PC-9 (cell line): ENCODE measurements around the gene CRYGB. TPM values are rescaled to one million over a fixed set of nuclear protein-coding genes. Genes with fewer than 3 reads are reported as not detected.

Source experiments
- BruUV-seq: library from RNA; stranded (reverse); fragments of 400-500 nt; replicated peaks from 2 replicates; lab custom pipeline; 2021; lab: Mats Ljungman, UMichigan
- CTCF ChIA-PET: fragments of 300-600 bp; sonication (Branson Sonifier 250); formaldehyde crosslinking; loops from one replicate; lab custom pipeline; 2022; ENCODE audit warnings: antibody characterized with exemption; lab: Charles Lee
- POLR2A ChIA-PET: fragments of 300-600 bp; sonication (Branson Sonifier 250); formaldehyde crosslinking; loops from one replicate; lab custom pipeline; 2022; ENCODE audit warnings: antibody characterized with exemption; ENCODE audit not compliant: unreplicated experiment; lab: Charles Lee
- DNase-seq, 2 experiments: peaks; one replicate each; pipeline versions ENCODE4 v3.0.0 to v3.0.0-alpha.2; 2015 to 2022; ENCODE audit warnings: mixed read lengths in 1 of 2
- H2AFZ ChIP-seq: fragments of 200-600 bp; sonication (generic); 2 replicates; pipeline ENCODE4 v1.8.1; 2017; ENCODE audit warnings: antibody characterized with exemption
- H3F3A ChIP-seq: fragments of 200-600 bp; sonication (generic); 2 replicates; pipeline ENCODE4 v1.8.1; 2017; ENCODE audit warnings: antibody characterized with exemption, mild to moderate bottlenecking, low read depth; ENCODE audit not compliant: insufficient read depth
- H3K27ac ChIP-seq: fragments of 200-600 bp; sonication (generic); 2 replicates; pipeline ENCODE4 v1.6.1; 2016; ENCODE audit warnings: mixed run types
- H3K27me3 ChIP-seq: fragments of 200-600 bp; sonication (generic); 2 replicates; pipeline ENCODE4 v1.6.1; 2016; ENCODE audit warnings: low read depth, mixed run types; ENCODE audit not compliant: insufficient read depth
- H3K36me3 ChIP-seq: fragments of 200-600 bp; sonication (generic); 2 replicates; pipeline ENCODE4 v1.6.1; 2016; ENCODE audit warnings: low read depth, mixed run types
- H3K4me1 ChIP-seq: fragments of 200-600 bp; sonication (generic); replicated peaks from 2 replicates; pipeline ENCODE4 v1.6.1; 2016; ENCODE audit warnings: mixed run types; ENCODE audit not compliant: insufficient read depth
- H3K4me2 ChIP-seq: fragments of 200-600 bp; sonication (generic); 2 replicates; pipeline ENCODE4 v1.6.1; 2017; ENCODE audit warnings: mixed run types
- H3K4me3 ChIP-seq: fragments of 200-600 bp; sonication (generic); 2 replicates; pipeline ENCODE4 v1.6.1; 2016; ENCODE audit warnings: mixed run types
- H3K79me2 ChIP-seq: fragments of 200-600 bp; sonication (generic); 2 replicates; pipeline ENCODE4 v1.6.1; 2017; ENCODE audit warnings: low read depth, mixed run types
- H3K9me2 ChIP-seq: fragments of 200-600 bp; sonication (generic); 2 replicates; pipeline ENCODE4 v1.8.1; 2017; ENCODE audit warnings: mild to moderate bottlenecking; ENCODE audit not compliant: insufficient read depth
- H3K9me3 ChIP-seq: fragments of 200-600 bp; sonication (generic); 2 replicates; pipeline ENCODE4 v1.8.1; 2016; ENCODE audit warnings: low read depth; ENCODE audit not compliant: insufficient read depth
- H4K20me1 ChIP-seq: fragments of 200-600 bp; sonication (generic); 2 replicates; pipeline ENCODE4 v1.8.1; 2017; ENCODE audit not compliant: insufficient read depth
- EZH2 ChIP-seq: fragments of 200-600 bp; sonication (generic); IDR thresholded peaks from 2 replicates; pipeline ENCODE4 v1.8.0; 2017; ENCODE audit warnings: antibody characterized with exemption, low read depth
- intact Hi-C: fragments of 100-400 bp; cut with micrococcal nuclease; formaldehyde crosslinking; loops from one replicate; pipeline ENCODE4 v1.10.0; 2022; ENCODE audit not compliant: unreplicated experiment
- total RNA-seq: library from RNA; stranded (reverse); gene quantifications from 2 replicates; pipeline ENCODE4 v1.2.3, GENCODE V29; 2021
- TF ChIP-seq, protein P1 (sequence below): fragments of 200-600 bp; sonication (generic); conservative IDR thresholded peaks from 2 replicates; pipeline ENCODE4 v1.6.1; 2017; ENCODE audit warnings: mixed run types, antibody characterized with exemption, mild to moderate bottlenecking, moderate library complexity

Gene CRYGB
- total RNA-seq, 1 experiment from 2014 or later, result not detected

DNA sequence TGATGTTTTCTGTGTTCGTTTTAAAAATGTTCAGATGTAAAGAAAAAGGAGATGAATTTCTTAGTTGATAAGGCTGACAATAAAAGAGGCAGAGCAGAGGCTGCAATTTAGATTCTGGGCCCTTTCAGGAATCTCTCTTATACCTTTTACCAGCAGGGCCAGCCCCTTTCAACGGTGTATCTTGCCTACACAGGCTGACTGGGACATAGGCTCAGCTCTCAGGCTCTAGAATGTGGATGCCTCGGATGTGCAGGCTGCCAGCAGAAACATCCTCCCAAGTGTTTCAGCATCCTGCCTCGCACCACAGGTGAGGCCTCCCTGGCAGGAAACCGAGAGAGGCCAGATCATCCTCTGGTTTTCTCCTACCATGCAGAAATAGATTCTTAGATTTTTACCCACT, 40.5 kb upstream of the CRYGB start:
- no peaks in the 10 kb centered on the region for H3K36me3 ChIP-seq
- no peaks in the 10 kb centered on the region for H3K9me2 ChIP-seq
- CTCF ChIA-PET, result no interaction called here
- no peak overlapping the region for H3K4me3 ChIP-seq
- no peaks in the 10 kb centered on the region for H3K4me1 ChIP-seq
- H3K27me3 ChIP-seq, result no peaks in the 10 kb centered on the region
- H4K20me1 ChIP-seq, result no peaks in the 10 kb centered on the region
- TF ChIP-seq, protein P1, sequence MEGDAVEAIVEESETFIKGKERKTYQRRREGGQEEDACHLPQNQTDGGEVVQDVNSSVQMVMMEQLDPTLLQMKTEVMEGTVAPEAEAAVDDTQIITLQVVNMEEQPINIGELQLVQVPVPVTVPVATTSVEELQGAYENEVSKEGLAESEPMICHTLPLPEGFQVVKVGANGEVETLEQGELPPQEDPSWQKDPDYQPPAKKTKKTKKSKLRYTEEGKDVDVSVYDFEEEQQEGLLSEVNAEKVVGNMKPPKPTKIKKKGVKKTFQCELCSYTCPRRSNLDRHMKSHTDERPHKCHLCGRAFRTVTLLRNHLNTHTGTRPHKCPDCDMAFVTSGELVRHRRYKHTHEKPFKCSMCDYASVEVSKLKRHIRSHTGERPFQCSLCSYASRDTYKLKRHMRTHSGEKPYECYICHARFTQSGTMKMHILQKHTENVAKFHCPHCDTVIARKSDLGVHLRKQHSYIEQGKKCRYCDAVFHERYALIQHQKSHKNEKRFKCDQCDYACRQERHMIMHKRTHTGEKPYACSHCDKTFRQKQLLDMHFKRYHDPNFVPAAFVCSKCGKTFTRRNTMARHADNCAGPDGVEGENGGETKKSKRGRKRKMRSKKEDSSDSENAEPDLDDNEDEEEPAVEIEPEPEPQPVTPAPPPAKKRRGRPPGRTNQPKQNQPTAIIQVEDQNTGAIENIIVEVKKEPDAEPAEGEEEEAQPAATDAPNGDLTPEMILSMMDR, result no peak
- H3K27ac ChIP-seq, result no peak overlapping the region
- H3K79me2 ChIP-seq, result no peaks in the 10 kb centered on the region
- no peak overlapping the region for H3K4me2 ChIP-seq
- DNase-seq, result no peak
- intact Hi-C loops, result no loop called here
- no peaks in the 10 kb centered on the region for H3K9me3 ChIP-seq
- H2AFZ ChIP-seq, result no peak overlapping the region
- POLR2A ChIA-PET, result no interaction called here
- no peaks in the 10 kb centered on the region for H3F3A ChIP-seq
- BruUV-seq, result no TSS peak

DNA sequence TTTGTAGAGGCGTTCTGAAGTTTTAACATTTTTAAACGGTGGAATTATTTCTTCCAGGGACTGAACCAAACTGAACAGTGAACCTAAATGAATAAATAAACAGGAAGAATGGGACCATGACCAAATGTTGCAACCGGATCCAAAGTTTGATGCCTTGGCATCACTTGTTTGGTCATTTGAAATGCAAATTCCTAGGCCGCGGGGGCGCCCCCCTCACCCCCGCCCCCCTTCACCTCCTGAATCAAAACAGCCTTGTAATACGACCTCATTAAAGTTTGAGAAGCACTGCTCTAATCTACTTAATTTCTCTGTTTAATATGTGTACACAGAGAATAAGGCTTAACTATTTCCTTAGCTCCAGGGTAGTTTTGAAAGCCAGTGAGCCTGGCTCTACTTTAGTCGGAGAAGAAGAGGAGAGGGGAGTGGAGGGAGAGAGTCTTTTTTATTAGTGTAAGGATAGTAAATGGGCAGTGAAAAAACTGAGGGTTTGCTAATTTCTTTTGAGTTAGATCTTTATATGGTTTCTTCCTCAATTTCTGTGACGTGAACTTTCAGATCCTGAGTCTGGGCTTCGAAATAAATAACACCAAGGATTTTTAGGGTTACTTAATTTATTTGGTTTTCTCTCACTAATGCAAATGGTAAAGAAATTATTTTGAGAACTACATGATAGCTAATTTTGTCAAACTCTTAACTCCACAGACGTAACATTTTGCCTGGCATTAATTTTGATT, 38.2 kb upstream of the CRYGB start:
- no peaks in the 10 kb centered on the region for H3K27me3 ChIP-seq
- H3K9me3 ChIP-seq, result no peaks in the 10 kb centered on the region
- H2AFZ ChIP-seq, result no peak overlapping the region
- DNase-seq, result no peak
- ChIA-PET POLR2A (no interaction called here), CTCF (no interaction called here)
- no peaks in the 10 kb centered on the region for H3K79me2 ChIP-seq
- intact Hi-C loops, result no loop called here
- no peaks in the 10 kb centered on the region for H3F3A ChIP-seq
- no peaks in the 10 kb centered on the region for H3K9me2 ChIP-seq
- peaks cover 9% of the 10 kb centered on the region for H3K4me1 ChIP-seq
- H3K4me2 ChIP-seq, result no peak overlapping the region
- no peaks in the 10 kb centered on the region for H4K20me1 ChIP-seq
- TF ChIP-seq, protein P1, result no peak
- no peak for TF ChIP-seq EZH2
- H3K4me3 ChIP-seq, result no peak overlapping the region
- H3K27ac ChIP-seq, result no peak overlapping the region
- no TSS peak for BruUV-seq
- no peaks in the 10 kb centered on the region for H3K36me3 ChIP-seq

DNA sequence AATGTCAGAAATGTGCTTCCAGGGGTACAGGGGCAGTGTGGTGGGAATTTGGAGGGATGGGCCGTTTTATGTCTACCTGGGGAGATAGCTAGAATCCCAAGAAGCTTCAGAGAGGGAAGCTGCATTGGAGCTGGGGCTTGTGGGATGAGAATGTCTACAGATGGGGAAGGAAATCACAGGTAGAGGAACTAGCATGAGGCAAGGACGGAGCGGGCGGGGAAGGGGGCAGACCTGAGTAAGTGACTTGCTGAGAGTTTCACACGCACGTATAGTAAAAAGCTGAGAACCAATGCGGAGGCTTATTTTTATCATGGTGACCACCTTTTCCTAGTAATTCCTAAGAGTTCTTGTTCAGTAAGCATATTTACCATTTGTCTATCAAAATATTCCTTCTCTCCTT, 37.6 kb upstream of the CRYGB start:
- POLR2A ChIA-PET, result no interaction called here
- intact Hi-C loops, result no loop called here
- no peaks in the 10 kb centered on the region for H3K9me3 ChIP-seq

More for the DNA sequence above, 37.6 kb upstream of the CRYGB start:
- no peaks in the 10 kb centered on the region for H3K36me3 ChIP-seq
- H3K4me1 ChIP-seq, result peaks cover 12% of the 10 kb centered on the region
- no peak overlapping the region for H3K4me3 ChIP-seq
- H3K79me2 ChIP-seq, result no peaks in the 10 kb centered on the region
- no peak overlapping the region for H3K27ac ChIP-seq
- H3K9me2 ChIP-seq, result no peaks in the 10 kb centered on the region
- H4K20me1 ChIP-seq, result no peaks in the 10 kb centered on the region
- H3K27me3 ChIP-seq, result no peaks in the 10 kb centered on the region
- DNase-seq, result no peak
- TF ChIP-seq EZH2, result no peak
- TF ChIP-seq, protein P1, result no peak
- CTCF ChIA-PET, result no interaction called here
- H2AFZ ChIP-seq, result no peak overlapping the region
- H3F3A ChIP-seq, result no peaks in the 10 kb centered on the region
- no TSS peak for BruUV-seq
- no peak overlapping the region for H3K4me2 ChIP-seq
